ENCODE results near the gene SAPCD1.

The SAPCD1 gene

GRCh38 chr6:31768363-31769257, 6.2 kb downstream of the SAPCD1 start:
- no peak overlapping the region for H3K4me3 ChIP-seq (ENCODE audit: insufficient read depth, low read depth, low read length)
- H3K27me3 ChIP-seq (ENCODE audit: control insufficient read depth, insufficient read depth, low read length, poor library complexity, severe bottlenecking) = no peaks in the 10 kb centered on the region
- peaks cover 13% of the 10 kb centered on the region for H3K4me1 ChIP-seq (ENCODE audit: control insufficient read depth, insufficient read depth, low read length)
- H3K9me3 ChIP-seq (ENCODE audit: control insufficient read depth, low read length) = no peaks in the 10 kb centered on the region
- WGBS, 2 experiments = 92 to 93% methylated on average over 18 of the region's 18 CpGs
- H3K27ac ChIP-seq (ENCODE audit: insufficient read depth, low read depth, low read length, poor library complexity, severe bottlenecking) = no peak overlapping the region
- H3K36me3 ChIP-seq (ENCODE audit: control insufficient read depth, insufficient read depth, low read length) = no peaks in the 10 kb centered on the region

GRCh38 chr6:31769684-31770371, 7.4 kb downstream of the SAPCD1 start:
- no peak overlapping the region for H3K27ac ChIP-seq (ENCODE audit: insufficient read depth, low read depth, low read length, poor library complexity, severe bottlenecking)
- H3K9me3 ChIP-seq (ENCODE audit: control insufficient read depth, low read length) = no peaks in the 10 kb centered on the region
- no peak overlapping the region for H3K4me3 ChIP-seq (ENCODE audit: insufficient read depth, low read depth, low read length)
- WGBS, 2 experiments = 76 to 80% methylated on average over 11 to 12 of the region's 12 CpGs
- peaks cover 7% of the 10 kb centered on the region for H3K4me1 ChIP-seq (ENCODE audit: control insufficient read depth, insufficient read depth, low read length)
- no peaks in the 10 kb centered on the region for H3K36me3 ChIP-seq (ENCODE audit: control insufficient read depth, insufficient read depth, low read length)
- H3K27me3 ChIP-seq (ENCODE audit: control insufficient read depth, insufficient read depth, low read length, poor library complexity, severe bottlenecking) = no peaks in the 10 kb centered on the region

- Histone ChIP-seq H3K9me3 (ENCODE audit: control insufficient read depth, low read length) (no peaks in the 10 kb centered on the region), H3K4me3 (ENCODE audit: insufficient read depth, low read depth, low read length) (no peak overlapping the region), H3K27ac (ENCODE audit: insufficient read depth, low read depth, low read length, poor library complexity, severe bottlenecking) (no peak overlapping the region), H3K27me3 (ENCODE audit: control insufficient read depth, insufficient read depth, low read length, poor library complexity, severe bottlenecking) (no peaks in the 10 kb centered on the region), H3K36me3 (ENCODE audit: control insufficient read depth, insufficient read depth, low read length) (no peaks in the 10 kb centered on the region), H3K4me1 (ENCODE audit: control insufficient read depth, insufficient read depth, low read length) (peaks cover 5% of the 10 kb centered on the region)
- WGBS, 2 experiments = 83 to 84% methylated on average over 1 to 2 of the region's 2 CpGs
Observed at GRCh38 chr6:31770860-31771259, 8.4 kb downstream of the SAPCD1 start.

GRCh38 chr6:31771992-31772358, 9.5 kb downstream of the SAPCD1 start:
- Histone ChIP-seq H3K4me1 (ENCODE audit: control insufficient read depth, insufficient read depth, low read length) (peaks cover 4% of the 10 kb centered on the region), H3K27ac (ENCODE audit: insufficient read depth, low read depth, low read length, poor library complexity, severe bottlenecking) (no peak overlapping the region), H3K36me3 (ENCODE audit: control insufficient read depth, insufficient read depth, low read length) (no peaks in the 10 kb centered on the region), H3K9me3 (ENCODE audit: control insufficient read depth, low read length) (no peaks in the 10 kb centered on the region), H3K27me3 (ENCODE audit: control insufficient read depth, insufficient read depth, low read length, poor library complexity, severe bottlenecking) (no peaks in the 10 kb centered on the region), H3K4me3 (ENCODE audit: insufficient read depth, low read depth, low read length) (no peak overlapping the region)
- 86 to 89% methylated on average over 4 of the region's 4 CpGs for WGBS, 2 experiments

GRCh38 chr6:31775184-31775583, 12.7 kb downstream of the SAPCD1 start:
- peaks cover 18% of the 10 kb centered on the region for H3K36me3 ChIP-seq (ENCODE audit: control insufficient read depth, insufficient read depth, low read length)
- H3K4me3 ChIP-seq (ENCODE audit: insufficient read depth, low read depth, low read length) = no peak overlapping the region
- H3K4me1 ChIP-seq (ENCODE audit: control insufficient read depth, insufficient read depth, low read length) = peaks cover 6% of the 10 kb centered on the region
- 85 to 91% methylated on average over 4 of the region's 4 CpGs for WGBS, 2 experiments
- H3K9me3 ChIP-seq (ENCODE audit: control insufficient read depth, low read length) = no peaks in the 10 kb centered on the region
- peak overlapping the region; percentile 33 for H3K27ac ChIP-seq (ENCODE audit: insufficient read depth, low read depth, low read length, poor library complexity, severe bottlenecking)
- H3K27me3 ChIP-seq (ENCODE audit: control insufficient read depth, insufficient read depth, low read length, poor library complexity, severe bottlenecking) = no peaks in the 10 kb centered on the region

GRCh38 chr6:31775633-31776484, 13.4 kb downstream of the SAPCD1 start:
- Histone ChIP-seq H3K4me3 (ENCODE audit: insufficient read depth, low read depth, low read length) (no peak overlapping the region), H3K36me3 (ENCODE audit: control insufficient read depth, insufficient read depth, low read length) (peaks cover 23% of the 10 kb centered on the region), H3K27me3 (ENCODE audit: control insufficient read depth, insufficient read depth, low read length, poor library complexity, severe bottlenecking) (no peaks in the 10 kb centered on the region), H3K9me3 (ENCODE audit: control insufficient read depth, low read length) (no peaks in the 10 kb centered on the region), H3K4me1 (ENCODE audit: control insufficient read depth, insufficient read depth, low read length) (peaks cover 6% of the 10 kb centered on the region), H3K27ac (ENCODE audit: insufficient read depth, low read depth, low read length, poor library complexity, severe bottlenecking) (peak overlapping the region; percentile 33)
- WGBS, 2 experiments = 93 to 94% methylated on average over 32 of the region's 32 CpGs

GRCh38 chr6:31776485-31776988, 14.1 kb downstream of the SAPCD1 start:
- peak overlapping the region; percentile 23 for H3K27ac ChIP-seq (ENCODE audit: insufficient read depth, low read depth, low read length, poor library complexity, severe bottlenecking)

GRCh38 chr6:31776989-31777666, 14.7 kb downstream of the SAPCD1 start, which contains the start of gene VWA7:
Gene VWA7 (minus strand): TSS chr6:31777328. CDS start chr6:31776779, 549 bp downstream.
- Histone ChIP-seq H3K27me3 (ENCODE audit: control insufficient read depth, insufficient read depth, low read length, poor library complexity, severe bottlenecking) (no peaks in the 10 kb centered on the region), H3K36me3 (ENCODE audit: control insufficient read depth, insufficient read depth, low read length) (peaks cover 23% of the 10 kb centered on the region), H3K9me3 (ENCODE audit: control insufficient read depth, low read length) (no peaks in the 10 kb centered on the region), H3K4me3 (ENCODE audit: insufficient read depth, low read depth, low read length) (no peak within 1 kb of the TSS), H3K27ac (ENCODE audit: insufficient read depth, low read depth, low read length, poor library complexity, severe bottlenecking) (peak within 1 kb of the TSS; percentile 23), H3K4me1 (ENCODE audit: control insufficient read depth, insufficient read depth, low read length) (peaks cover 6% of the 10 kb centered on the region)
- 64 to 68% methylated on average over 15 of the region's 15 CpGs for WGBS, 2 experiments

More at GRCh38 chr6:31776485-31776988, 14.1 kb downstream of the SAPCD1 start:
- H3K9me3 ChIP-seq (ENCODE audit: control insufficient read depth, low read length) = no peaks in the 10 kb centered on the region
- peaks cover 23% of the 10 kb centered on the region for H3K36me3 ChIP-seq (ENCODE audit: control insufficient read depth, insufficient read depth, low read length)
- peaks cover 6% of the 10 kb centered on the region for H3K4me1 ChIP-seq (ENCODE audit: control insufficient read depth, insufficient read depth, low read length)
- 74 to 79% methylated on average over 14 of the region's 14 CpGs for WGBS, 2 experiments
- H3K4me3 ChIP-seq (ENCODE audit: insufficient read depth, low read depth, low read length) = no peak overlapping the region
- no peaks in the 10 kb centered on the region for H3K27me3 ChIP-seq (ENCODE audit: control insufficient read depth, insufficient read depth, low read length, poor library complexity, severe bottlenecking)

- no peaks in the 10 kb centered on the region for H3K9me3 ChIP-seq (ENCODE audit: control insufficient read depth, low read length)
- H3K4me3 ChIP-seq (ENCODE audit: insufficient read depth, low read depth, low read length) = no peak overlapping the region
- WGBS, 2 experiments = 89 to 94% methylated on average over 5 of the region's 5 CpGs
- peaks cover 26% of the 10 kb centered on the region for H3K36me3 ChIP-seq (ENCODE audit: control insufficient read depth, insufficient read depth, low read length)
- H3K27me3 ChIP-seq (ENCODE audit: control insufficient read depth, insufficient read depth, low read length, poor library complexity, severe bottlenecking) = no peaks in the 10 kb centered on the region
- peaks cover 6% of the 10 kb centered on the region for H3K4me1 ChIP-seq (ENCODE audit: control insufficient read depth, insufficient read depth, low read length)
- no peak overlapping the region for H3K27ac ChIP-seq (ENCODE audit: insufficient read depth, low read depth, low read length, poor library complexity, severe bottlenecking)
Observed at GRCh38 chr6:31777667-31778050, 15.2 kb downstream of the SAPCD1 start.

Measured in ectodermal cell (in vitro differentiated cells).